Measurements from ENCODE around the gene GPATCH3.

- TF ChIP-seq CTCF (IDR thresholded peaks at IDR 0.05; ENCODE audit: insufficient read depth, low read length) (no peak), REST (IDR thresholded peaks at IDR 0.05; ENCODE audit: insufficient replicate concordance, low read depth) (no peak), SPI1 (IDR thresholded peaks at IDR 0.05; ENCODE audit: borderline replicate concordance, low read depth) (no peak), POLR2AphosphoS5 (IDR thresholded peaks at IDR 0.05; ENCODE audit: low read depth) (no peak)
These were observed 45.4 kb downstream of the GPATCH3 start for GRCh38 chr1:26854906-26855305.

Measured in HL-60 (cell line).